Thoracic aorta (tissue), 2 donors: ENCODE measurements around the gene RGS1. TPM values are rescaled to one million over a fixed set of nuclear protein-coding genes. Genes with fewer than 3 reads are reported as not detected.

Experiments used
- ATAC-seq: fragments of 150-250 bp; one replicate; pipeline ENCODE4 v1.8.0; 2017; ENCODE audit warnings: low read depth; ENCODE audit not compliant: insufficient number of reproducible peaks, low FRiP score
- DNase-seq: peaks from one replicate; pipeline ENCODE4 v3.0.0-alpha.2; 2020; ENCODE audit warnings: low spot score
- H3K27ac ChIP-seq, 2 donors: fragments of 200-600 bp; sonication (generic); 1 replicate in 1 of 2; 2 replicates in 1 of 2; pipeline ENCODE4 v1.5.1; 2016; ENCODE audit warnings: mild to moderate bottlenecking in 2 of 2, moderate library complexity in 2 of 2
- H3K27me3 ChIP-seq: fragments of 200-600 bp; sonication (generic); replicated peaks from 2 replicates; pipeline ENCODE4 v1.6.0; 2016; ENCODE audit warnings: mild to moderate bottlenecking; ENCODE audit not compliant: insufficient read depth
- H3K36me3 ChIP-seq: fragments of 200-600 bp; sonication (generic); one replicate; pipeline ENCODE4 v1.5.1; 2016
- H3K4me1 ChIP-seq, 2 donors: fragments of 200-600 bp; sonication (generic); 1 replicate in 1 of 2; 2 replicates in 1 of 2; pipeline versions ENCODE4 v1.5.1 to v1.6.0; 2016; ENCODE audit warnings: low read depth in 2 of 2, mild to moderate bottlenecking in 1 of 2; ENCODE audit not compliant: control insufficient read depth in 1 of 2
- H3K4me3 ChIP-seq: fragments of 200-600 bp; sonication (generic); 2 replicates; pipeline ENCODE4 v1.5.1; 2016; ENCODE audit warnings: mild to moderate bottlenecking
- H3K9me3 ChIP-seq: fragments of 200-600 bp; sonication (generic); 2 replicates; pipeline ENCODE4 v1.5.1; 2016
- total RNA-seq, 2 donors: library from RNA; depleted of rRNA; stranded (reverse); fragments of >200 nt; gene quantifications; one replicate each; pipeline versions ENCODE4 v1.1.0 to v1.2.3, GENCODE V29; 2016
- TF ChIP-seq, protein P1 (sequence below): fragments of 200-600 bp; sonication (generic); IDR thresholded peaks from one replicate; pipeline ENCODE4 v1.5.1; 2019; ENCODE audit warnings: antibody characterized with exemption

RGS1 gene
- total RNA-seq, 2 donors from 2014 or later = 54.0 to 127 TPM

DNA sequence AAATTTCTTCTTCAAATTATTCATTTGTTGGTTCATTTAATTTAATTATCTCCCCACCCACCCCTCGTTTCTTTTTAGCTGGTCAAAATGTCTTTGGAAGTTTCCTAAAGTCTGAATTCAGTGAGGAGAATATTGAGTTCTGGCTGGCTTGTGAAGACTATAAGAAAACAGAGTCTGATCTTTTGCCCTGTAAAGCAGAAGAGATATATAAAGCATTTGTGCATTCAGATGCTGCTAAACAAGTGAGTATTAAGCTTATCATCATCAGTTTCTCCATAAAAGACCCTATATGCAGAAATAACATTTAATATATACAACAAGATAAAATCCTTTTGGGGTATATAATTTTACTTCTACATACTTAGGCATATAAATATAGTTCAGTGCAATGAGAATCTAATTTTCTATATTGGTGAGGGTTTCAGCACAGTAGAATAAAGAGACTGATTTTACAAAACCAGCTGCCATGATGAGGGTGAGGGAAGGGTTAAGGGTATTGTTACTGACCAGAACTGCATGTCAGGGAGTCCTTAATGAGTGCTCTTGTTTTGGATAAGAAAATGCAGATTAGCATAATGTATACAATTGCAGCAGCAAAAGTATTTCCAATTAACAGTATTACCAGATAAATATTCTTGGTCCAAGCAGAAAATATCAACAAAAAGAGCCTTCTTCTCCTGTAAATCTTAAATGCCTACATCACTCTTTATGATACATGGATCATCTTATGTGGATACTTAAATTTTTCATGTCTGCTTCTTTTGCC lies 2.8 kb downstream of the RGS1 start:
- H3K27ac ChIP-seq = no peak overlapping the region
- TF ChIP-seq, protein P1, sequence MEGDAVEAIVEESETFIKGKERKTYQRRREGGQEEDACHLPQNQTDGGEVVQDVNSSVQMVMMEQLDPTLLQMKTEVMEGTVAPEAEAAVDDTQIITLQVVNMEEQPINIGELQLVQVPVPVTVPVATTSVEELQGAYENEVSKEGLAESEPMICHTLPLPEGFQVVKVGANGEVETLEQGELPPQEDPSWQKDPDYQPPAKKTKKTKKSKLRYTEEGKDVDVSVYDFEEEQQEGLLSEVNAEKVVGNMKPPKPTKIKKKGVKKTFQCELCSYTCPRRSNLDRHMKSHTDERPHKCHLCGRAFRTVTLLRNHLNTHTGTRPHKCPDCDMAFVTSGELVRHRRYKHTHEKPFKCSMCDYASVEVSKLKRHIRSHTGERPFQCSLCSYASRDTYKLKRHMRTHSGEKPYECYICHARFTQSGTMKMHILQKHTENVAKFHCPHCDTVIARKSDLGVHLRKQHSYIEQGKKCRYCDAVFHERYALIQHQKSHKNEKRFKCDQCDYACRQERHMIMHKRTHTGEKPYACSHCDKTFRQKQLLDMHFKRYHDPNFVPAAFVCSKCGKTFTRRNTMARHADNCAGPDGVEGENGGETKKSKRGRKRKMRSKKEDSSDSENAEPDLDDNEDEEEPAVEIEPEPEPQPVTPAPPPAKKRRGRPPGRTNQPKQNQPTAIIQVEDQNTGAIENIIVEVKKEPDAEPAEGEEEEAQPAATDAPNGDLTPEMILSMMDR = no peak
- no peaks in the 10 kb centered on the region for H3K36me3 ChIP-seq
- ATAC-seq (no peak), DNase-seq (no peak)
- peak overlapping the region; percentile 54 for H3K4me3 ChIP-seq
- H3K27me3 ChIP-seq = no peaks in the 10 kb centered on the region
- H3K9me3 ChIP-seq = no peaks in the 10 kb centered on the region
- H3K4me1 ChIP-seq = no peaks in the 10 kb centered on the region

DNA sequence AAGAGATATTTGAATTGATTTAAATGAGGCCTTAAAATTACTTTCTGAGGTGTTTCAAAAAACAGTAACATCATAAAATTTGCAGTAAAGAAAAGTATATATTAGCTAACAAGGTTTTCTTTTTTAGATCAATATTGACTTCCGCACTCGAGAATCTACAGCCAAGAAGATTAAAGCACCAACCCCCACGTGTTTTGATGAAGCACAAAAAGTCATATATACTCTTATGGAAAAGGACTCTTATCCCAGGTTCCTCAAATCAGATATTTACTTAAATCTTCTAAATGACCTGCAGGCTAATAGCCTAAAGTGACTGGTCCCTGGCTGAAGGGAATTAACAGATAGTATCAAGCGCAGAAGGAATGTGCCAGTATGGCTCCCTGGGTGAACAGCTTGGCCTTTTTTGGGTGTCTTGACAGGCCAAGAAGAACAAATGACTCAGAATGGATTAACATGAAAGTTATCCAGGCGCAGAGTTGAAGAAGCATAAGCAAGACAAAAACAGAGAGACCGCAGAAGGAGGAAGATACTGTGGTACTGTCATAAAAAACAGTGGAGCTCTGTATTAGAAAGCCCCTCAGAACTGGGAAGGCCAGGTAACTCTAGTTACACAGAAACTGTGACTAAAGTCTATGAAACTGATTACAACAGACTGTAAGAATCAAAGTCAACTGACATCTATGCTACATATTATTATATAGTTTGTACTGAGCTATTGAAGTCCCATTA lies 3.6 kb downstream of the RGS1 start:
- Histone ChIP-seq H3K27ac (no peak overlapping the region), H3K9me3 (no peaks in the 10 kb centered on the region), H3K4me3 (peak overlapping the region; percentile 54), H3K27me3 (no peaks in the 10 kb centered on the region), H3K4me1 (no peaks in the 10 kb centered on the region), H3K36me3 (no peaks in the 10 kb centered on the region)
- DNase-seq (no peak), ATAC-seq (no peak)
- TF ChIP-seq, protein P1 = no peak

DNA sequence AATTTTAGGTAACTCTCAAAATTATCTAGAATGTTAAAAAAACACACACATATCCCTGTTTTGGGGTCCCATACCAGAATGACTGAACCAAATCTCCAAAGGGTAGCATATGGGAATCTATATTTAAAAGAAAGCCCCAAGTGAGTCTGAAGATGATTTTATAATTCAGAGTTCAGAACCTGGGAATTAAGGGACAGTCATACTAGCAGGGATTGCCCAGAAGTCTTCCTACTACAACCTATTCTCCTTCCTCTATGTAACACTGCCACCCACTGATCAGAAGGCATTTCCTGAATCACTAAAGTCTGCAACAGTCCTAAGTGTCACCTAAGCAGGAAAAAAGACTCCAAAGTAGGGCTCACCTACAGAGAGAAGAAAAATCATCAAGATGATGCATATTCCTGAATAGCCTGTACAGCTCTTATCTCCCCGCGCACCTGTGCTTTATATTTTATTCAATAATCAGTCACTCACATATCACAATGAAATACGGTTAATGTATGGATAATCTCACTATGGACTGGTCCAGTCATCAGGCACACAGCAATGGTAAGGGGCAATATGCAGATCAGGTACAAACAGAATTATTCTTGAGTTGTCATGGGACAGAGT lies 4.9 kb downstream of the RGS1 start:
- Histone ChIP-seq H3K27ac (no peak overlapping the region), H3K4me1 (no peaks in the 10 kb centered on the region)

DNA sequence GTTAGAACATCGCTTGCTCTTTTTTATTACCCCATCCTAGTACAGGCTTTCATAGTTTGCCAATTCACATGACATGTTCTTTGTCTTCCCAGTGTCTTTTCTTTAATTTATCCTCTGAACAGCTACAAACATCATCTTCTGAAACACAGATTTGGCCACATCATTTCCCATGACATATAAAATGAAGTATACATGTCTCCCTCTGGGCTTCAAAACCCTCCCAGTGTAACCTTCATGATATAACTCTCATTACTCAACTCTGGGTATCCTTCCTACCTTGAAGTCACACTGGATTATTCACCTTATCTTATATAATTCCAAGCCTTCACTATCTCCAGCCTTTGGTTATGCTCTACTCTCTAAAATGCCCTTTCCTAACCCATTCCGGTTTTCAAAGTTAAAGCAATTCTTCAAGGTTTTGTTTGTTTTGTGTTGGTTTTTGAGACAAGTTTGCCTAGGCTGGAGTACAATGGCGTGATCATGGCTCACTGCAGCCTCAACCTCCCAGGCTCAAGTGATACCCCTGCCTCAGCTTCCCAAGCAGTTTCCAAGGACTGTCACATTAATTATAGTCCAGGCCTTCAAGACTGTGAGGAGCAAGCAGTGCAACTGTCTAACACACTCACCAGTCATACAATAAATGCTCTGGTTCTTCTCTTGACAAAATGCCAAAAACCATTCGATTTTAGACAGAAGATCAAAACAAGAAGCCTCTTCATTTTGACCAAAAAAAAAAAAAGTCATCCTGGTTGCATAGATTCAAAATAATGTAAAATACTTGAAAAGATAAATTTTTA lies 5.8 kb downstream of the RGS1 start:
- ATAC-seq (peak; percentile 9), DNase-seq (no peak)
- Histone ChIP-seq H3K4me1 (no peaks in the 10 kb centered on the region), H3K36me3 (no peaks in the 10 kb centered on the region), H3K9me3 (no peaks in the 10 kb centered on the region), H3K27ac (no peak overlapping the region), H3K27me3 (no peaks in the 10 kb centered on the region), H3K4me3 (no peak overlapping the region)
- TF ChIP-seq, protein P1 = no peak

More for the DNA sequence above, 4.9 kb downstream of the RGS1 start:
- H3K36me3 ChIP-seq = no peaks in the 10 kb centered on the region
- H3K27me3 ChIP-seq = no peaks in the 10 kb centered on the region
- TF ChIP-seq, protein P1 = peak; percentile 47
- H3K9me3 ChIP-seq = no peaks in the 10 kb centered on the region
- ATAC-seq = peak; percentile 88
- H3K4me3 ChIP-seq = no peak overlapping the region
- DNase-seq = no peak
